ENCODE measurements around the gene DNAJB1.

Gene DNAJB1

DNA sequence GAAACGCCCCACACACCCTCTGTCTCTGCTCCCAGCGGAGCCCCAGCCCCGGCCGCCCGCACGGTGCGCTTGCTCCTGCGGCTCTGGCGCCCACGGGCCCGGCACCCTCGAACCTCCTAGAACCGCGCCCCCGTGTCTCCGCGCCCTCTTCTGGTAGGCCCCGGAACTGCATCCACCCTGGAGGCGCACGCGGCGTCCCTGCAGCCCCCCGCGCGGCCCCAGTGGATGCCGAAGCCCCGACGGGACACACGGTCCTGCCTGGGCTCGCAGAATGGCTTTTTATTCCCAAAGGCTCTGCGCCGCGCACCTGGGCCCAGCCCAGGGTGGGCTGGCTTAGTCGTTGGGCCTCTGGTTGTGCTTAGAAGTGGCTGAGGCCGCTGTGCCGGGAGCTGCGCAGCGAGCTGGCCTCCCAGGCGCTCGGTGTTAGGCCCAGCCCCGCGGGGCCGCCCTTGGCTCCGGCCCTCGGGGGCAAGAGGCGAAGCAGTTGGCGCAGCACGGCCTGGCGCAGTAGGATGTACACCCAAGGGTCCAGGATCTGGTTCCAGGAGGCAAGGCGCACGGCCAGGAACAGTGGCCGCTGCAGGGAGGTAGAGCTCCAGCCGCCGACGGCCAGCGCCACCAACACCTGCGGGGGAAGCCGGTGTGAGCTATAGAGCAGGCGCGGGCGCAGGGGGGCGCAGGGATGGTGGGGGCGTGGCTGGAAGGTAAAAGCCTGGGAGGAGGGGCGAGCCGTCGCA, 45.8 kb downstream of the DNAJB1 start:
- peaks cover 48% of the 10 kb centered on the region for H3K36me3 Mint-ChIP-seq (ENCODE audit: low read depth)
- H3K4me1 Mint-ChIP-seq (ENCODE audit: low read depth), result peaks cover 45% of the 10 kb centered on the region
- H3K27ac Mint-ChIP-seq, result no peak overlapping the region

DNA sequence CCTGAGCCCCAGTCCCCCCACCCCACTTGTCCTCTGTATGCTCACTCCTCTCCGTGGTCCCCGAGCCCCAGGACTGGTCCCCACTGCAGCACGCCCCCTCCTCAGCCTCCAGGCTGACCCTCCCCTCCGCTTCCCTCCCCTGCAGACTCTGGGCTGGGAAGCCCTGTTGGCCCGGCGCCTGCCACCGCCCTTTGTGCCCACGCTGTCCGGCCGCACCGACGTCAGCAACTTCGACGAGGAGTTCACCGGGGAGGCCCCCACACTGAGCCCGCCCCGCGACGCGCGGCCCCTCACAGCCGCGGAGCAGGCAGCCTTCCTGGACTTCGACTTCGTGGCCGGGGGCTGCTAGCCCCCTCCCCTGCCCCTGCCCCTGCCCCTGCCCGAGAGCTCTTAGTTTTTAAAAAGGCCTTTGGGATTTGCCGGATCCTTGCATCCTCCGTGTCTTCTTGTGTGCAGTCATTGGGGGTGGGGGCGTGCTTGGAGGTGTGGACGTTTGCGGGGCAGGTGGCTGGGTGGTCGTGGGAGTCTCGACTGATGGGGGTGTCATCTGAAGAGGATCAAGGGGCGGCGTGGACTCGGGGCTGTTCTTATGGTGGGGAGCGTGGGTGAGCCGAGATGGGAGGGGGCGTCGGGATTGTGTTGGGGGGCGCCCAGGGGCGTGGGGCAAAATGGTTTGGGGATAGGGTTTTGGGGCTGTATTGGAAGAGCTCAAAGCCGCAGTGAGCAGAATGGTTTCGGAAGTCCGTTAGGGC, 46.6 kb downstream of the DNAJB1 start:
- Mint-ChIP-seq H3K4me3 (peak overlapping the region; percentile 35), H3K36me3 (ENCODE audit: low read depth) (peaks cover 56% of the 10 kb centered on the region), H3K27me3 (peaks cover 51% of the 10 kb centered on the region), H3K9me3 (no peaks in the 10 kb centered on the region), H3K4me1 (ENCODE audit: low read depth) (peaks cover 42% of the 10 kb centered on the region), H3K27ac (no peak overlapping the region)
- intact Hi-C loops (cut with micrococcal nuclease), result loop anchor here (5.0 kb wide), 1 partner anchor 39 kb away; the partner anchor contains the start of gene PKN1

More for the DNA sequence above, 45.8 kb downstream of the DNAJB1 start:
- Mint-ChIP-seq H3K9me3 (no peaks in the 10 kb centered on the region), H3K27me3 (peaks cover 57% of the 10 kb centered on the region), H3K4me3 (peak overlapping the region; percentile 35)
- intact Hi-C loops (cut with micrococcal nuclease), result loop anchor here (5.0 kb wide), 1 partner anchor 40 kb away; the partner anchor contains the start of gene PKN1

- H3K27me3 Mint-ChIP-seq, result peaks cover 37% of the 10 kb centered on the region
- H3K27ac Mint-ChIP-seq, result no peak overlapping the region
- peaks cover 29% of the 10 kb centered on the region for H3K4me1 Mint-ChIP-seq (ENCODE audit: low read depth)
- H3K4me3 Mint-ChIP-seq, result no peak overlapping the region
- peaks cover 69% of the 10 kb centered on the region for H3K36me3 Mint-ChIP-seq (ENCODE audit: low read depth)
- no peaks in the 10 kb centered on the region for H3K9me3 Mint-ChIP-seq
- intact Hi-C loops (cut with micrococcal nuclease), result loop anchor here (5.0 kb wide), 1 partner anchor 38 kb away; the partner anchor contains the start of gene PKN1
Measured at GRCh38 chr19:14470031-14470876, 47.9 kb downstream of the DNAJB1 start.

GRCh38 chr19:14467816-14468215, 50.4 kb downstream of the DNAJB1 start:
- intact Hi-C loops (cut with micrococcal nuclease), result no loop called here
- peaks cover 14% of the 10 kb centered on the region for H3K4me1 Mint-ChIP-seq (ENCODE audit: low read depth)
- no peak overlapping the region for H3K27ac Mint-ChIP-seq
- peaks cover 14% of the 10 kb centered on the region for H3K27me3 Mint-ChIP-seq
- peaks cover 94% of the 10 kb centered on the region for H3K36me3 Mint-ChIP-seq (ENCODE audit: low read depth)
- no peak overlapping the region for H3K4me3 Mint-ChIP-seq
- H3K9me3 Mint-ChIP-seq, result no peaks in the 10 kb centered on the region

DNA sequence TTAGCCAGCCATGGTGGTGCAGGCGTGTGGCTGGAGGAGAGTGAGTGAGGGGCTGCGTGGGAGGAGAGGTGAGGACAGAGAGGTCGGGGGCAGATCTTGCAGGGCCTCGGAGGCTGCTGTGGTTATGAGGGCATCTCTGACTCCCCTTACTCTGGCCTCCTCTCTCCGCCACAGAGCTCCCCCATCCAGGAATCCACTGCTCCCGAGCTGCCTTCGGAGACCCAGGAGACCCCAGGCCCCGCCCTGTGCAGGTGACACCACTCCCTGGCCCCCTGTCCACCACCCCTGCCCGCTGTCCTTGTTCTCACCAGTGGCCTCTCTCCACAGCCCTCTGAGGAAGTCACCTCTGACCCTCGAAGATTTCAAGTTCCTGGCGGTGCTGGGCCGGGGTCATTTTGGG, 50.8 kb downstream of the DNAJB1 start:
- Mint-ChIP-seq H3K4me1 (ENCODE audit: low read depth) (peaks cover 9% of the 10 kb centered on the region), H3K36me3 (ENCODE audit: low read depth) (peaks cover 98% of the 10 kb centered on the region), H3K9me3 (no peaks in the 10 kb centered on the region), H3K27me3 (peaks cover 10% of the 10 kb centered on the region), H3K27ac (no peak overlapping the region), H3K4me3 (no peak overlapping the region)
- intact Hi-C loops (cut with micrococcal nuclease), result no loop called here
